GM23338 (cell line): ENCODE data around the gene ANO10. TPM values are rescaled to one million over a fixed set of nuclear protein-coding genes. Genes with fewer than 3 reads are reported as not detected.

Experiments
- ATAC-seq: fragments of 200-7000 bp; cut with Tn5 transposase; 3 replicates; pipeline ENCODE4 v1.9.1; 2020
- DNase-seq: peaks from one replicate; pipeline ENCODE4 v3.0.0-alpha.2; 2015; ENCODE audit warnings: low spot score
- H2AFZ ChIP-seq: fragments of 200-600 bp; sonication (generic); 2 replicates; pipeline ENCODE4 v1.8.0; 2016; ENCODE audit warnings: antibody characterized with exemption, mild to moderate bottlenecking, moderate library complexity
- H3F3A ChIP-seq: fragments of 200-600 bp; sonication (generic); replicated peaks from 2 replicates; pipeline ENCODE4 v1.8.0; 2017; ENCODE audit warnings: antibody characterized with exemption, mixed run types, low read depth
- H3K27ac ChIP-seq: fragments of 200-600 bp; sonication (generic); 2 replicates; pipeline ENCODE4 v1.6.1; 2016; ENCODE audit warnings: low read depth
- H3K27me3 ChIP-seq: fragments of 200-600 bp; sonication (generic); 2 replicates; pipeline ENCODE4 v1.8.0; 2016; ENCODE audit warnings: mild to moderate bottlenecking, mixed run types, moderate library complexity; ENCODE audit not compliant: insufficient read depth
- H3K36me3 ChIP-seq: fragments of 200-600 bp; sonication (generic); 2 replicates; pipeline ENCODE4 v1.8.0; 2016; ENCODE audit warnings: mild to moderate bottlenecking; ENCODE audit not compliant: insufficient read depth
- H3K4me1 ChIP-seq: fragments of 200-600 bp; sonication (generic); 2 replicates; pipeline ENCODE4 v1.8.0; 2016; ENCODE audit warnings: mild to moderate bottlenecking, moderate library complexity; ENCODE audit not compliant: insufficient read depth
- H3K4me2 ChIP-seq: fragments of 200-600 bp; sonication (generic); 2 replicates; pipeline ENCODE4 v1.7.1; 2017; ENCODE audit warnings: mixed run types
- H3K4me3 ChIP-seq: fragments of 200-600 bp; sonication (generic); 2 replicates; pipeline ENCODE4 v1.6.1; 2016; ENCODE audit warnings: mixed run types
- H3K79me2 ChIP-seq: fragments of 200-600 bp; sonication (generic); replicated peaks from 2 replicates; pipeline ENCODE4 v1.8.0; 2017; ENCODE audit warnings: mild to moderate bottlenecking; ENCODE audit not compliant: insufficient read depth
- H3K9me2 ChIP-seq: fragments of 200-600 bp; sonication (generic); 2 replicates; pipeline ENCODE4 v1.8.0; 2017; ENCODE audit not compliant: insufficient read depth
- H4K20me1 ChIP-seq: fragments of 200-600 bp; sonication (generic); replicated peaks from 2 replicates; pipeline ENCODE4 v1.8.0; 2017; ENCODE audit warnings: mild to moderate bottlenecking; ENCODE audit not compliant: insufficient read depth
- H3K27ac Mint-ChIP-seq: 2 replicates; pipeline ENCODE4 v1.8.0; 2020; ENCODE audit warnings: inconsistent platforms, mild to moderate bottlenecking, moderate library complexity, mixed read lengths
- H3K27me3 Mint-ChIP-seq: 3 replicates; pipeline ENCODE4 v1.8.0; 2022; ENCODE audit warnings: low read depth, mild to moderate bottlenecking, moderate library complexity, mixed read lengths, inconsistent platforms; ENCODE audit not compliant: insufficient read depth, poor library complexity
- H3K36me3 Mint-ChIP-seq: 3 replicates; pipeline ENCODE4 v1.8.0; 2021; ENCODE audit warnings: low read depth, mild to moderate bottlenecking, inconsistent platforms, moderate library complexity, mixed read lengths
- H3K4me1 Mint-ChIP-seq: 3 replicates; pipeline ENCODE4 v1.8.0; 2020; ENCODE audit warnings: mild to moderate bottlenecking, inconsistent platforms, mixed read lengths
- H3K4me3 Mint-ChIP-seq: 3 replicates; pipeline ENCODE4 v1.8.0; 2021; ENCODE audit warnings: moderate library complexity, mild to moderate bottlenecking, inconsistent platforms, mixed read lengths
- H3K9me3 Mint-ChIP-seq: 3 replicates; pipeline ENCODE4 v1.8.0; 2020; ENCODE audit warnings: moderate library complexity, mild to moderate bottlenecking, inconsistent platforms, mixed read lengths
- CREB1 ChIP-seq: fragments of 250-450 bp; sonication (Bioruptor Pico); IDR thresholded peaks from 2 replicates; pipeline ENCODE4 v1.5.0; 2020; ENCODE audit warnings: low read depth, mild to moderate bottlenecking, moderate library complexity
- CTCF ChIP-seq, 2 experiments: fragments of 200-600 bp in 1 of 2; sonication (generic) in 1 of 2; conservative IDR thresholded peaks; 2 replicates each; pipeline versions ENCODE4 v1.5.1 to v1.6.1; 2016 to 2017; ENCODE audit warnings: antibody characterized with exemption in 2 of 2, low read depth in 2 of 2, mild to moderate bottlenecking in 2 of 2, moderate library complexity in 1 of 2
- ETS1 ChIP-seq: IDR thresholded peaks from 2 replicates; pipeline ENCODE4 v1.6.1; 2016; ENCODE audit warnings: antibody characterized with exemption
- EZH2 ChIP-seq: fragments of 200-600 bp; sonication (generic); IDR thresholded peaks from one replicate; pipeline ENCODE4 v1.8.0; 2017; ENCODE audit warnings: antibody characterized with exemption, mild to moderate bottlenecking, low read depth; ENCODE audit not compliant: unreplicated experiment
- EZH2phosphoT487 ChIP-seq: fragments of 200-600 bp; sonication (generic); IDR thresholded peaks from one replicate; pipeline ENCODE4 v1.8.1; 2018; ENCODE audit warnings: antibody characterized with exemption; ENCODE audit not compliant: unreplicated experiment
- JUNB ChIP-seq: IDR thresholded peaks from one replicate; pipeline ENCODE4 v1.6.1; 2016; ENCODE audit warnings: antibody characterized with exemption; ENCODE audit not compliant: unreplicated experiment
- NANOG ChIP-seq: IDR thresholded peaks from 2 replicates; pipeline ENCODE4 v1.6.1; 2016; ENCODE audit warnings: antibody characterized with exemption, borderline replicate concordance
- POLR2AphosphoS5 ChIP-seq: IDR thresholded peaks from 2 replicates; pipeline ENCODE4 v1.6.1; 2016; ENCODE audit warnings: antibody characterized with exemption, low read depth
- STAT1 ChIP-seq: IDR thresholded peaks from one replicate; pipeline ENCODE4 v1.6.1; 2016; ENCODE audit warnings: antibody characterized with exemption; ENCODE audit not compliant: unreplicated experiment
- ZNF114 ChIP-seq: fragments of 250-450 bp; sonication (Bioruptor Pico); IDR thresholded peaks from 2 replicates; pipeline ENCODE4 v1.5.0; 2020; ENCODE audit warnings: mild to moderate bottlenecking, moderate library complexity
- ZNF331 ChIP-seq: fragments of 250-450 bp; sonication (Bioruptor Pico); IDR thresholded peaks from 2 replicates; pipeline ENCODE4 v1.5.0; 2020; ENCODE audit warnings: low read depth, mild to moderate bottlenecking, moderate library complexity
- polyA plus RNA-seq: library from polyadenylated mRNA; unstranded; fragments of >200 nt; fragmentation: Nextera tagmentation; extraction: Ambion mirVana; gene quantifications from 2 replicates; pipeline ENCODE4 v1.2.1, GENCODE V29; 2016
- total RNA-seq: library from RNA; depleted of rRNA; stranded (reverse); fragments of >200 nt; shearing (Covaris generic); gene quantifications from 2 replicates; pipeline ENCODE4 v1.2.3, GENCODE V29; 2014
- TF ChIP-seq, protein P1 (sequence below): IDR thresholded peaks from one replicate; pipeline ENCODE4 v1.6.1; 2018; ENCODE audit warnings: antibody characterized with exemption; ENCODE audit not compliant: unreplicated experiment
- TF ChIP-seq, protein P2 (sequence below): fragments of 250-450 bp; sonication (Bioruptor Pico); IDR thresholded peaks from 2 replicates; pipeline ENCODE4 v1.5.0; 2020; ENCODE audit warnings: mild to moderate bottlenecking, moderate library complexity

ANO10 gene
- total and polyA plus RNA-seq, 2 experiments from 2014 or later = 29.2 to 48.1 TPM

- Mint-ChIP-seq H3K36me3 (peaks cover 25% of the 10 kb centered on the region), H3K4me1 (no peaks in the 10 kb centered on the region), H3K27ac (no peak overlapping the region), H3K27me3 (peaks cover 2% of the 10 kb centered on the region), H3K9me3 (peaks cover 16% of the 10 kb centered on the region), H3K4me3 (no peak overlapping the region)
- Histone ChIP-seq H3K9me2 (no peaks in the 10 kb centered on the region), H3K27me3 (no peaks in the 10 kb centered on the region), H3K27ac (no peak overlapping the region), H2AFZ (no peak overlapping the region), H3K79me2 (no peaks in the 10 kb centered on the region), H3F3A (no peaks in the 10 kb centered on the region), H3K4me3 (no peak overlapping the region), H3K4me2 (no peak overlapping the region), H3K4me1 (no peaks in the 10 kb centered on the region), H3K36me3 (peaks cover 10% of the 10 kb centered on the region; the same call in 1 of the 2 replicates), H4K20me1 (no peaks in the 10 kb centered on the region)
- ATAC-seq = no peak
- TF ChIP-seq STAT1 (no peak), ETS1 (no peak), EZH2phosphoT487 (no peak), POLR2AphosphoS5 (no peak), EZH2 (no peak), ZNF114 (CRISPR knock-in tag) (no peak), NANOG (no peak), CREB1 (CRISPR knock-in tag) (no peak), ZNF331 (no peak), CTCF (conservative IDR thresholded peaks at IDR 0.05; ENCODE audit: low read depth in 2 of 2) (no peak), JUNB (no peak)
- TF ChIP-seq, protein P1, sequence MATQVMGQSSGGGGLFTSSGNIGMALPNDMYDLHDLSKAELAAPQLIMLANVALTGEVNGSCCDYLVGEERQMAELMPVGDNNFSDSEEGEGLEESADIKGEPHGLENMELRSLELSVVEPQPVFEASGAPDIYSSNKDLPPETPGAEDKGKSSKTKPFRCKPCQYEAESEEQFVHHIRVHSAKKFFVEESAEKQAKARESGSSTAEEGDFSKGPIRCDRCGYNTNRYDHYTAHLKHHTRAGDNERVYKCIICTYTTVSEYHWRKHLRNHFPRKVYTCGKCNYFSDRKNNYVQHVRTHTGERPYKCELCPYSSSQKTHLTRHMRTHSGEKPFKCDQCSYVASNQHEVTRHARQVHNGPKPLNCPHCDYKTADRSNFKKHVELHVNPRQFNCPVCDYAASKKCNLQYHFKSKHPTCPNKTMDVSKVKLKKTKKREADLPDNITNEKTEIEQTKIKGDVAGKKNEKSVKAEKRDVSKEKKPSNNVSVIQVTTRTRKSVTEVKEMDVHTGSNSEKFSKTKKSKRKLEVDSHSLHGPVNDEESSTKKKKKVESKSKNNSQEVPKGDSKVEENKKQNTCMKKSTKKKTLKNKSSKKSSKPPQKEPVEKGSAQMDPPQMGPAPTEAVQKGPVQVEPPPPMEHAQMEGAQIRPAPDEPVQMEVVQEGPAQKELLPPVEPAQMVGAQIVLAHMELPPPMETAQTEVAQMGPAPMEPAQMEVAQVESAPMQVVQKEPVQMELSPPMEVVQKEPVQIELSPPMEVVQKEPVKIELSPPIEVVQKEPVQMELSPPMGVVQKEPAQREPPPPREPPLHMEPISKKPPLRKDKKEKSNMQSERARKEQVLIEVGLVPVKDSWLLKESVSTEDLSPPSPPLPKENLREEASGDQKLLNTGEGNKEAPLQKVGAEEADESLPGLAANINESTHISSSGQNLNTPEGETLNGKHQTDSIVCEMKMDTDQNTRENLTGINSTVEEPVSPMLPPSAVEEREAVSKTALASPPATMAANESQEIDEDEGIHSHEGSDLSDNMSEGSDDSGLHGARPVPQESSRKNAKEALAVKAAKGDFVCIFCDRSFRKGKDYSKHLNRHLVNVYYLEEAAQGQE = no peak
- TF ChIP-seq, protein P2, sequence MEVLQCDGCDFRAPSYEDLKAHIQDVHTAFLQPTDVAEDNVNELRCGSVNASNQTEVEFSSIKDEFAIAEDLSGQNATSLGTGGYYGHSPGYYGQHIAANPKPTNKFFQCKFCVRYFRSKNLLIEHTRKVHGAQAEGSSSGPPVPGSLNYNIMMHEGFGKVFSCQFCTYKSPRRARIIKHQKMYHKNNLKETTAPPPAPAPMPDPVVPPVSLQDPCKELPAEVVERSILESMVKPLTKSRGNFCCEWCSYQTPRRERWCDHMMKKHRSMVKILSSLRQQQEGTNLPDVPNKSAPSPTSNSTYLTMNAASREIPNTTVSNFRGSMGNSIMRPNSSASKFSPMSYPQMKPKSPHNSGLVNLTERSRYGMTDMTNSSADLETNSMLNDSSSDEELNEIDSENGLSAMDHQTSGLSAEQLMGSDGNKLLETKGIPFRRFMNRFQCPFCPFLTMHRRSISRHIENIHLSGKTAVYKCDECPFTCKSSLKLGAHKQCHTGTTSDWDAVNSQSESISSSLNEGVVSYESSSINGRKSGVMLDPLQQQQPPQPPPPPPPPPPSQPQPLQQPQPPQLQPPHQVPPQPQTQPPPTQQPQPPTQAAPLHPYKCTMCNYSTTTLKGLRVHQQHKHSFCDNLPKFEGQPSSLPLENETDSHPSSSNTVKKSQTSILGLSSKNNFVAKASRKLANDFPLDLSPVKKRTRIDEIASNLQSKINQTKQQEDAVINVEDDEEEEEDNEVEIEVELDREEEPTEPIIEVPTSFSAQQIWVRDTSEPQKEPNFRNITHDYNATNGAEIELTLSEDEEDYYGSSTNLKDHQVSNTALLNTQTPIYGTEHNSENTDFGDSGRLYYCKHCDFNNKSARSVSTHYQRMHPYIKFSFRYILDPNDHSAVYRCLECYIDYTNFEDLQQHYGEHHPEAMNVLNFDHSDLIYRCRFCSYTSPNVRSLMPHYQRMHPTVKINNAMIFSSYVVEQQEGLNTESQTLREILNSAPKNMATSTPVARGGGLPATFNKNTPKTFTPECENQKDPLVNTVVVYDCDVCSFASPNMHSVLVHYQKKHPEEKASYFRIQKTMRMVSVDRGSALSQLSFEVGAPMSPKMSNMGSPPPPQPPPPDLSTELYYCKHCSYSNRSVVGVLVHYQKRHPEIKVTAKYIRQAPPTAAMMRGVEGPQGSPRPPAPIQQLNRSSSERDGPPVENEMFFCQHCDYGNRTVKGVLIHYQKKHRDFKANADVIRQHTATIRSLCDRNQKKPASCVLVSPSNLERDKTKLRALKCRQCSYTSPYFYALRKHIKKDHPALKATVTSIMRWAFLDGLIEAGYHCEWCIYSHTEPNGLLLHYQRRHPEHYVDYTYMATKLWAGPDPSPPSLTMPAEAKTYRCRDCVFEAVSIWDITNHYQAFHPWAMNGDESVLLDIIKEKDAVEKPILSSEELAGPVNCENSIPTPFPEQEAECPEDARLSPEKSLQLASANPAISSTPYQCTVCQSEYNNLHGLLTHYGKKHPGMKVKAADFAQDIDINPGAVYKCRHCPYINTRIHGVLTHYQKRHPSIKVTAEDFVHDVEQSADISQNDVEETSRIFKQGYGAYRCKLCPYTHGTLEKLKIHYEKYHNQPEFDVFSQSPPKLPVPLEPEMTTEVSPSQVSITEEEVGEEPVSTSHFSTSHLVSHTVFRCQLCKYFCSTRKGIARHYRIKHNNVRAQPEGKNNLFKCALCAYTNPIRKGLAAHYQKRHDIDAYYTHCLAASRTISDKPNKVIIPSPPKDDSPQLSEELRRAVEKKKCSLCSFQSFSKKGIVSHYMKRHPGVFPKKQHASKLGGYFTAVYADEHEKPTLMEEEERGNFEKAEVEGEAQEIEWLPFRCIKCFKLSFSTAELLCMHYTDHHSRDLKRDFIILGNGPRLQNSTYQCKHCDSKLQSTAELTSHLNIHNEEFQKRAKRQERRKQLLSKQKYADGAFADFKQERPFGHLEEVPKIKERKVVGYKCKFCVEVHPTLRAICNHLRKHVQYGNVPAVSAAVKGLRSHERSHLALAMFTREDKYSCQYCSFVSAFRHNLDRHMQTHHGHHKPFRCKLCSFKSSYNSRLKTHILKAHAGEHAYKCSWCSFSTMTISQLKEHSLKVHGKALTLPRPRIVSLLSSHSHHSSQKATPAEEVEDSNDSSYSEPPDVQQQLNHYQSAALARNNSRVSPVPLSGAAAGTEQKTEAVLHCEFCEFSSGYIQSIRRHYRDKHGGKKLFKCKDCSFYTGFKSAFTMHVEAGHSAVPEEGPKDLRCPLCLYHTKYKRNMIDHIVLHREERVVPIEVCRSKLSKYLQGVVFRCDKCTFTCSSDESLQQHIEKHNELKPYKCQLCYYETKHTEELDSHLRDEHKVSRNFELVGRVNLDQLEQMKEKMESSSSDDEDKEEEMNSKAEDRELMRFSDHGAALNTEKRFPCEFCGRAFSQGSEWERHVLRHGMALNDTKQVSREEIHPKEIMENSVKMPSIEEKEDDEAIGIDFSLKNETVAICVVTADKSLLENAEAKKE = no peak
- DNase-seq = no peak
These were observed 106.4 kb downstream of the ANO10 start for GRCh38 chr3:43515208-43515917.
